DOHH2 (cell line): Measurements from ENCODE around the gene MARVELD1.

Source experiments
- H3F3A ChIP-seq: fragments of 200-600 bp; sonication (generic), shearing (Covaris generic); 2 replicates; pipeline ENCODE4 v1.6.0; 2016; ENCODE audit warnings: antibody characterized with exemption, mild to moderate bottlenecking; ENCODE audit not compliant: control insufficient read depth, insufficient read depth
- H3K27ac ChIP-seq: fragments of 200-600 bp; sonication (generic); 2 replicates; pipeline ENCODE4 v1.5.1; 2014; ENCODE audit warnings: low read depth, mild to moderate bottlenecking, low read length, moderate library complexity
- H3K27me3 ChIP-seq: fragments of 200-600 bp; sonication (generic); 2 replicates; pipeline ENCODE4 v1.6.1; 2014; ENCODE audit warnings: mild to moderate bottlenecking, low read length, mixed read lengths; ENCODE audit not compliant: control insufficient read depth
- H3K36me3 ChIP-seq: fragments of 200-600 bp; sonication (generic); 2 replicates; pipeline ENCODE4 v1.6.1; 2014; ENCODE audit warnings: mild to moderate bottlenecking, low read length, moderate library complexity, mixed read lengths; ENCODE audit not compliant: control insufficient read depth
- H3K4me1 ChIP-seq: fragments of 200-600 bp; sonication (generic); 2 replicates; pipeline ENCODE4 v1.6.1; 2014; ENCODE audit warnings: mild to moderate bottlenecking, low read length, mixed read lengths; ENCODE audit not compliant: control insufficient read depth
- H3K4me2 ChIP-seq: fragments of 200-600 bp; sonication (generic); 2 replicates; pipeline ENCODE4 v1.6.0; 2014; ENCODE audit warnings: mild to moderate bottlenecking, low read length, moderate library complexity
- H3K4me3 ChIP-seq: fragments of 200-600 bp; sonication (generic); 2 replicates; pipeline ENCODE4 v1.5.1; 2014; ENCODE audit warnings: mild to moderate bottlenecking, low read length, mixed read lengths
- H3K79me2 ChIP-seq: fragments of 200-600 bp; sonication (generic); 2 replicates; pipeline ENCODE4 v1.6.1; 2014; ENCODE audit warnings: mild to moderate bottlenecking, low read length, mixed read lengths; ENCODE audit not compliant: control insufficient read depth
- H3K9me2 ChIP-seq: fragments of 200-600 bp; sonication (generic); replicated peaks from 2 replicates; pipeline ENCODE4 v1.6.1; 2014; ENCODE audit warnings: mild to moderate bottlenecking, low read length, mixed read lengths; ENCODE audit not compliant: control insufficient read depth
- H3K9me3 ChIP-seq: fragments of 200-600 bp; sonication (generic); 2 replicates; pipeline ENCODE4 v1.6.1; 2014; ENCODE audit warnings: antibody characterized with exemption, low read length, mixed read lengths; ENCODE audit not compliant: control insufficient read depth, insufficient read depth
- H4K20me1 ChIP-seq: fragments of 200-600 bp; sonication (generic); 2 replicates; pipeline ENCODE4 v1.6.0; 2014; ENCODE audit warnings: low read depth, mild to moderate bottlenecking, antibody characterized with exemption, low read length, moderate library complexity; ENCODE audit not compliant: control insufficient read depth, insufficient read depth
- EZH2phosphoT487 ChIP-seq: fragments of 200-600 bp; sonication (generic); IDR thresholded peaks from 2 replicates; pipeline ENCODE4 v1.6.1; 2017; ENCODE audit warnings: borderline replicate concordance, mild to moderate bottlenecking, antibody characterized with exemption, low read length, moderate library complexity, mixed read lengths
- TF ChIP-seq, protein P1 (sequence below): fragments of 200-600 bp; sonication (generic); IDR thresholded peaks from one replicate; pipeline ENCODE4 v1.5.1; 2014; ENCODE audit warnings: antibody characterized with exemption, mild to moderate bottlenecking, low read depth, low read length; ENCODE audit not compliant: poor library complexity, severe bottlenecking

The MARVELD1 gene

DNA sequence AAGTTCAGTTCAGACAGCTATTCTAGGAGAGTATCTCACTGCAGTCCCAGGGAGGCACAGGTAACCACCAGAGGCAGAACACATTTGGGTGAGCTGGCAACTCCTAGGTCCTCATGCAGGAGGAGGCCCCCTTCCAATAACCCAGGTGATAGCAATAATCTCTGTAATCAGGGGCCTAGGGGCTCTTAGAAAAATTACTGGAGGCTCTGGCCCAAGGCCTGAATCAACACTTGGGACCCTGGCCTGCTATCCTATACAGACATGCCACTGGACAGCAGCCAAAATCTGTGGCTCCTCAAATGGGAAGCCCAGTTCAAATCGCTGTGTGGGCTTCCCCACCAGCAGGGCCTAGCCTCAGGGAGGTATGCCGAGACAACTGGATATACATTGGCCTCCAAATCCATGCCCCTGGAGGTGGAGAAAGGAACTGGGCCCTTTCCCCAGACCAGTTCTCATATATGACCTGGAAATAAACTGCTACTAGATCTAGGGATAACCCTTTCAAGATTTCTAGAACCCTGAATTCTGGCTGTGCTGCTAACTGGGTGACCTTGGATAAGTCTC is 28.1 kb upstream of the MARVELD1 start:
- no peaks in the 10 kb centered on the region for H3K36me3 ChIP-seq
- H4K20me1 ChIP-seq = no peaks in the 10 kb centered on the region
- TF ChIP-seq EZH2phosphoT487 = no peak
- TF ChIP-seq, protein P1, sequence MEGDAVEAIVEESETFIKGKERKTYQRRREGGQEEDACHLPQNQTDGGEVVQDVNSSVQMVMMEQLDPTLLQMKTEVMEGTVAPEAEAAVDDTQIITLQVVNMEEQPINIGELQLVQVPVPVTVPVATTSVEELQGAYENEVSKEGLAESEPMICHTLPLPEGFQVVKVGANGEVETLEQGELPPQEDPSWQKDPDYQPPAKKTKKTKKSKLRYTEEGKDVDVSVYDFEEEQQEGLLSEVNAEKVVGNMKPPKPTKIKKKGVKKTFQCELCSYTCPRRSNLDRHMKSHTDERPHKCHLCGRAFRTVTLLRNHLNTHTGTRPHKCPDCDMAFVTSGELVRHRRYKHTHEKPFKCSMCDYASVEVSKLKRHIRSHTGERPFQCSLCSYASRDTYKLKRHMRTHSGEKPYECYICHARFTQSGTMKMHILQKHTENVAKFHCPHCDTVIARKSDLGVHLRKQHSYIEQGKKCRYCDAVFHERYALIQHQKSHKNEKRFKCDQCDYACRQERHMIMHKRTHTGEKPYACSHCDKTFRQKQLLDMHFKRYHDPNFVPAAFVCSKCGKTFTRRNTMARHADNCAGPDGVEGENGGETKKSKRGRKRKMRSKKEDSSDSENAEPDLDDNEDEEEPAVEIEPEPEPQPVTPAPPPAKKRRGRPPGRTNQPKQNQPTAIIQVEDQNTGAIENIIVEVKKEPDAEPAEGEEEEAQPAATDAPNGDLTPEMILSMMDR = no peak
- no peak overlapping the region for H3K4me3 ChIP-seq
- no peaks in the 10 kb centered on the region for H3K9me3 ChIP-seq
- H3K4me1 ChIP-seq = peaks cover 16% of the 10 kb centered on the region
- no peaks in the 10 kb centered on the region for H3K27me3 ChIP-seq
- no peak overlapping the region for H3K27ac ChIP-seq
- no peaks in the 10 kb centered on the region for H3K79me2 ChIP-seq
- no peaks in the 10 kb centered on the region for H3K9me2 ChIP-seq
- H3F3A ChIP-seq = peaks cover 2% of the 10 kb centered on the region; the same call in 1 of the 2 replicates
- no peak overlapping the region for H3K4me2 ChIP-seq

DNA sequence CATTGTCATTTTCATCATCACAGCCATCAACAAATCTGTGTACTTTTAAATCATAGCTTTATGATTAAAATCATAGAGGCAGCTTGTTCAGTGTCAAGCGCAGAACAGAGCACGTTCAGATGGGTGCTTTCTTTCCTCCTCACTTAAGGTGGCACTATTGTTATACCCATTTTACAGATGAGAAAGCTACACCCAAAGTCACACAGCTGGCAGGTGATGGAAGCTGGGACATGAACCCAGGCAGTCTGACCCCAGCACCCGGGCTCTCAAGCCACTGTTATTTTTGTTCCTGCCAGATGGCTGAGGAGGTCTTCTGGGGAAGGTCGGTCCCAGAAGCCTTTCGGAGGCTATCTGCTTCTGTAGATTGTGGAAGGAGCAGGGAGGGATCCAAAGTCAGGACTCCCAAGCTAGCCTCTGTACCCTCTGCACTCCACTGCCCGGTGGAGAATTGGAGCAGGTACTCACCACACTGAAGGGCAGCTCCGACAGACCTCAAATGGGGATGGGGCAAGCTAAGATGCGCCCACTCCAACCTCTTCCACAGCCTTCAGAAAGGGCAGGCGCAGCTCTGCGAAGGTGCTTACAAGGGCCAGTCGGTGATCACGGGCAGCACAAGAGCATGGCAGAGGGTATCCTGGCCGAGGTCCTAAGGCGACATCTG is 27.1 kb upstream of the MARVELD1 start:
- Histone ChIP-seq H4K20me1 (no peaks in the 10 kb centered on the region), H3K36me3 (no peaks in the 10 kb centered on the region), H3K9me3 (no peaks in the 10 kb centered on the region), H3F3A (peaks cover 2% of the 10 kb centered on the region; the same call in 1 of the 2 replicates), H3K4me1 (peaks cover 16% of the 10 kb centered on the region), H3K27me3 (no peaks in the 10 kb centered on the region), H3K4me2 (peak overlapping the region; percentile 92), H3K27ac (no peak overlapping the region), H3K79me2 (no peaks in the 10 kb centered on the region), H3K9me2 (no peaks in the 10 kb centered on the region), H3K4me3 (peak overlapping the region; percentile 86)
- TF ChIP-seq EZH2phosphoT487 = no peak
- TF ChIP-seq, protein P1 = no peak

DNA sequence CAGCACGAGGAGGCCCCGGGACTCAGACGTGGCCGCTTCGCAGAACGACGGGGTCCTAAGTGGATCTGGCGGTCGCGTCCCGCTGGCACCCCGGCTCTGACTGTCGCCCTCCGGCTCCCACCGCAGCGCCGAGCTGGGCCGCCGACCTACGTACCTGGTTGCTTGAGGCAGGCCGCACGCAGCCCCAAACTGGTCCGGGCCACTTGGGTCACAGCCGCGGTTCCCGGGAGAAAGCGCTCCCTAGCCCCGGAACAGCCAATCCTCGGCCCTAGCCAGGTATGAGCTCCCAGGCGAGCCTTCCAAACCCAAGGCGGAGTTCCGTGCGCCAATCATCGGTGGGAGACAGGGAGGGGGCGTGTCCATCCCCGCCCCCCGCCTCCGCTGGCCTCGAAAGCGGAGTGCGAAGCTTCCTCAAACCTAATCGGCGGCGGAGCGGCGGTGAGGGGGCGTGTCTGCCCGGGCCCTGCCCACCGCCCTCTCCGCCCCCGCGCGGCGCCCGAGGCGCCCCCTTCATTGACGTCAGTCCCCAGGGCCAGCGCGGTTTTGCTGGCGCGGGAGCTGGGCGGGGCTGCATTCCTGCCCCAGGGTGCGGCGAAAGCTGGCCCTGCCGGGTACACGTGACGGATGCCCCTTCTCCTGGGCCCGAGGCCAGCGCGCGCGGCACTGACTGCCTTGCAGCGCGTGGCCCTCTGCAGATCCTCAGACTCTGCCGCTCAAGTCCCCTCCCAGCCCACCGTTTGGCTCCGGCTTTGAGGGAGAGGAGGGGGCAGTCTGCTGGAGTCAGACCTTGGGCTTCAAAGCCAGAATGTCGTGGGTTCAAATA is 26.4 kb upstream of the MARVELD1 start, which contains the start of gene AVPI1:
AVPI1 (minus strand) TSS at position 280 of the 823 bp plus-strand sequence. CDS start 7,336 bp downstream, outside the sequence.
- Histone ChIP-seq H3K27me3 (no peaks in the 10 kb centered on the region), H3K9me3 (no peaks in the 10 kb centered on the region), H3K79me2 (no peaks in the 10 kb centered on the region), H3K4me2 (peak within 1 kb of the TSS; percentile 92), H4K20me1 (no peaks in the 10 kb centered on the region), H3K4me1 (peaks cover 16% of the 10 kb centered on the region), H3K27ac (no peak within 1 kb of the TSS), H3K9me2 (no peaks in the 10 kb centered on the region), H3F3A (peaks cover 2% of the 10 kb centered on the region; the same call in 1 of the 2 replicates), H3K4me3 (peak within 1 kb of the TSS; percentile 86), H3K36me3 (no peaks in the 10 kb centered on the region)
- TF ChIP-seq EZH2phosphoT487 = no peak
- TF ChIP-seq, protein P1 = no peak
